GM12864 (cell line): ENCODE measurements around the gene SMOC2.

Source experiments
- DNase-seq: peaks from one replicate; pipeline ENCODE4 v3.0.0-alpha.2; 2011; ENCODE audit warnings: low read depth
- H3K4me3 ChIP-seq: 2 replicates; pipeline ENCODE4 v1.5.1; 2011; ENCODE audit warnings: mild to moderate bottlenecking, low read depth, low read length, control low read depth
- CTCF ChIP-seq: IDR thresholded peaks from 2 replicates; pipeline ENCODE4 v1.5.1; 2011; ENCODE audit warnings: low read depth, mild to moderate bottlenecking, moderate library complexity, low read length, control low read depth, inconsistent platforms; ENCODE audit errors: missing control alignments

Gene SMOC2

GRCh38 chr6:168597471-168597875 is 156.5 kb downstream of the SMOC2 start:
- TF ChIP-seq CTCF: no peak
- DNase-seq: no peak

GRCh38 chr6:168598251-168599117 is 157.5 kb downstream of the SMOC2 start:
- H3K4me3 ChIP-seq: no peak overlapping the region
- no peak for TF ChIP-seq CTCF
- DNase-seq: no peak

More at GRCh38 chr6:168597471-168597875, 156.5 kb downstream of the SMOC2 start:
- H3K4me3 ChIP-seq: no peak overlapping the region

GRCh38 chr6:168599118-168599494 is 158.1 kb downstream of the SMOC2 start:
- no peak for DNase-seq
- H3K4me3 ChIP-seq: no peak overlapping the region
- no peak for TF ChIP-seq CTCF

DNA sequence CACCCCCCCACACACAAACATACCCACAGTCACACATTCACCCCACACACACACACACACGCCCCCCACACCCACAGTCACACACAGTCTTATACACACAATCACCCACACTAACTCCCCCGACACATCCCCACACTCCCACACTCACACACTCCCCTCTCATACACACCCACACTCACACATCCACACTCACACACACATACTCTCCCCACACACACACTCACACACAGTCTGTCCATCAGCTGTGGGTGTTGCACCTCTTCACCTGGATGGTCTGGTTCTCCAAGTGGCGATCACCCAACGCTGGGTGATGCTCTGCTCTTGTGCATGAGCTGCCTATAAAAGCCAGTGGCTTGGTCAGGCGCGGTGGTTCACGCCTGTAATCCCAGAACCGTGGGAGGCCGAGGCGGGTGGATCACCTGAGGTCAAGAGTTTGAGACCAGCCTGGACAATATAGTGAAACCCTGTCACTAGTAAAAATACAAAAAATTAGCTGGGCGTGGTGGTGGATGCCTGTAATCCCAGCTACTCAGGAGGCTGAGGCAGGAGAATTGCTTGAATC is 158.9 kb downstream of the SMOC2 start:
- DNase-seq: no peak
- no peak overlapping the region for H3K4me3 ChIP-seq
- TF ChIP-seq CTCF: no peak

DNA sequence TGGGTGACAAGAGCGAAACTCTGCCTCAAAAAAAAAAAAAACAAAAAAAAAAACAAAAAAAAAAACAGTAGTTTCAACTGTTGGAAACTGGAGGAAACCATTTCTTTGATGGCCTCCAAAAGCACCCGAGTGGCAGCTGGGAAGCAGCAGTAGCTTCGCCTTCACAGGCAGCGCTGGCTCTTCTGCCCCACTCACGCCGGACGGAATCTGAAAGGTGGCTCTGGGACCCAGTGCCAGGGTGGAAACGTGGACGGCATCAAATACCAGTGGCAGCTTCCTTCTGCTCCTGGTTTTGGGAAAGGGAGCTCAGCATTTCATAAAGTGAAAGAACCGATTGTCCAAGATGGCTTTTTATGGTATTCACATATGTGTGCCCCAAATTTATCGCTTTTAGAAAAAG is 159.4 kb downstream of the SMOC2 start:
- no peak for DNase-seq
- no peak overlapping the region for H3K4me3 ChIP-seq
- no peak for TF ChIP-seq CTCF

DNA sequence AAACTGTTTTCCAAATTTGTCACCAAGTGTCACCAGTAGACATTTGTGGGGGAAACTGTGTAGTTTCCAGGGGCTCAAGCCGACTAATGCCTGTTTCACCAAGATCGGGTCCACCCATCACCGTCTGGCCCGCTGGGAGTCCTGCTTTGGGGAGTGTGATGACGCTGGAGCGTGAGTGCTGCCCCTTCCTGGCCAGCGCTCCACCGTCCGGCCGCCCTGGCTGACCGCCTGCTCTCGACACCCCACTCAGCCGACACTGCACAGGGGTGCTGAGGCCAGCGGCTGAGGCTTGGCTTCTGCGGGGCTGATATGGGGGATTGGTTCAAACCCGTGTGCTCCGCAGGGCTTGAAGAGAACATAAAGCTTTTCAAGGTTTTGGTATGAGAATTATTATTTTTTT is 160.1 kb downstream of the SMOC2 start:
- no peak for TF ChIP-seq CTCF
- no peak overlapping the region for H3K4me3 ChIP-seq
- no peak for DNase-seq
